SK-N-SH treated with all-trans-retinoic acid at 6 μM for 48 hours (cell line): ENCODE results near the gene ZNF283.

Source experiments
- ATAC-seq: fragments of 200-7000 bp; cut with Tn5 transposase; 3 replicates; pipeline ENCODE4 v1.9.1; 2020; ENCODE audit warnings: mild to moderate bottlenecking, moderate library complexity
- ARNTL ChIP-seq: fragments of 450-650 bp; formaldehyde crosslinking; IDR thresholded peaks from 2 replicates; pipeline ENCODE4 v1.5.0; 2020; ENCODE audit warnings: low read depth, mild to moderate bottlenecking, moderate library complexity, borderline replicate concordance
- BACH2 ChIP-seq: fragments of 250-450 bp; sonication (Bioruptor Pico); IDR thresholded peaks from 2 replicates; pipeline ENCODE4 v1.9.0; 2021; ENCODE audit warnings: mild to moderate bottlenecking, borderline replicate concordance
- CSDC2 ChIP-seq: fragments of 250-450 bp; sonication (Bioruptor Pico); IDR thresholded peaks from 2 replicates; pipeline ENCODE4 v1.5.0; 2020; ENCODE audit warnings: mild to moderate bottlenecking, moderate library complexity
- ESRRG ChIP-seq: fragments of 250-450 bp; sonication (Bioruptor Pico); IDR thresholded peaks from 2 replicates; pipeline ENCODE4 v1.6.1; 2021; ENCODE audit warnings: mild to moderate bottlenecking
- ISL1 ChIP-seq: fragments of 250-450 bp; sonication (Bioruptor Pico); IDR thresholded peaks from 2 replicates; pipeline ENCODE4 v2.1.2; 2022; ENCODE audit warnings: mild to moderate bottlenecking, moderate library complexity
- OSR1 ChIP-seq: fragments of 250-450 bp; sonication (Bioruptor Pico); IDR thresholded peaks from 2 replicates; pipeline ENCODE4 v1.8.0; 2022; ENCODE audit warnings: moderate library complexity, mild to moderate bottlenecking, inconsistent platforms
- PPARA ChIP-seq: fragments of 250-450 bp; sonication (Bioruptor Pico); IDR thresholded peaks from 2 replicates; pipeline ENCODE4 v1.5.0; 2020; ENCODE audit warnings: mild to moderate bottlenecking, borderline replicate concordance
- RARB ChIP-seq: fragments of 250-450 bp; sonication (Bioruptor Pico); IDR thresholded peaks from 2 replicates; pipeline ENCODE4 v1.8.0; 2021; ENCODE audit warnings: mild to moderate bottlenecking, moderate library complexity
- SNAI2 ChIP-seq: fragments of 250-450 bp; sonication (Bioruptor Pico); IDR thresholded peaks from 2 replicates; pipeline ENCODE4 v1.5.0; 2020; ENCODE audit warnings: mild to moderate bottlenecking, moderate library complexity
- TCF4 ChIP-seq: fragments of 250-450 bp; sonication (Bioruptor Pico); IDR thresholded peaks from 2 replicates; pipeline ENCODE4 v1.8.0; 2021; ENCODE audit warnings: mild to moderate bottlenecking, moderate library complexity, borderline replicate concordance
- ZC3H10 ChIP-seq: fragments of 250-450 bp; sonication (Bioruptor Pico); IDR thresholded peaks from 2 replicates; pipeline ENCODE4 v1.5.1; 2021; ENCODE audit warnings: mild to moderate bottlenecking, moderate library complexity
- ZFP3 ChIP-seq: fragments of 250-450 bp; sonication (Bioruptor Pico); IDR thresholded peaks from 2 replicates; pipeline ENCODE4 v1.5.0; 2020; ENCODE audit warnings: mild to moderate bottlenecking, moderate library complexity
- ZFP30 ChIP-seq: fragments of 450-650 bp; formaldehyde crosslinking; IDR thresholded peaks from 2 replicates; pipeline ENCODE4 v1.5.0; 2022; ENCODE audit warnings: mild to moderate bottlenecking, moderate library complexity
- ZNF565 ChIP-seq: fragments of 450-650 bp; formaldehyde crosslinking; conservative IDR thresholded peaks from 2 replicates; pipeline ENCODE4 v1.5.0; 2020; ENCODE audit warnings: low read depth, mild to moderate bottlenecking, moderate library complexity
- ZNF70 ChIP-seq: fragments of 450-650 bp; formaldehyde crosslinking; IDR thresholded peaks from 2 replicates; pipeline ENCODE4 v1.5.0; 2020; ENCODE audit warnings: mild to moderate bottlenecking, moderate library complexity
- ZNF8 ChIP-seq: fragments of 450-650 bp; formaldehyde crosslinking; IDR thresholded peaks from 2 replicates; pipeline ENCODE4 v1.5.0; 2020; ENCODE audit warnings: mild to moderate bottlenecking, moderate library complexity
- TF ChIP-seq, protein P1 (sequence below): fragments of 250-450 bp; sonication (Bioruptor Pico); IDR thresholded peaks from 2 replicates; pipeline ENCODE4 v1.5.1; 2020; ENCODE audit warnings: low read depth, mild to moderate bottlenecking, moderate library complexity
- TF ChIP-seq, protein P2 (sequence below): fragments of 250-450 bp; sonication (Bioruptor Pico); IDR thresholded peaks from 2 replicates; pipeline ENCODE4 v1.8.0; 2020; ENCODE audit warnings: mild to moderate bottlenecking, moderate library complexity, borderline replicate concordance
- TF ChIP-seq, protein P3 (sequence below): fragments of 250-450 bp; sonication (Bioruptor Pico); IDR thresholded peaks from 2 replicates; pipeline ENCODE4 v1.5.0; 2020; ENCODE audit warnings: mild to moderate bottlenecking, moderate library complexity
- TF ChIP-seq, protein P4 (sequence below): fragments of 250-450 bp; sonication (Bioruptor Pico); IDR thresholded peaks from 2 replicates; pipeline ENCODE4 v1.8.0; 2021; ENCODE audit warnings: low read depth, mild to moderate bottlenecking, moderate library complexity, borderline replicate concordance
- TF ChIP-seq, protein P5 (sequence below): fragments of 250-450 bp; sonication (Bioruptor Pico); IDR thresholded peaks from 2 replicates; pipeline ENCODE4 v1.5.1; 2021; ENCODE audit warnings: mild to moderate bottlenecking, moderate library complexity

The ZNF283 gene

DNA sequence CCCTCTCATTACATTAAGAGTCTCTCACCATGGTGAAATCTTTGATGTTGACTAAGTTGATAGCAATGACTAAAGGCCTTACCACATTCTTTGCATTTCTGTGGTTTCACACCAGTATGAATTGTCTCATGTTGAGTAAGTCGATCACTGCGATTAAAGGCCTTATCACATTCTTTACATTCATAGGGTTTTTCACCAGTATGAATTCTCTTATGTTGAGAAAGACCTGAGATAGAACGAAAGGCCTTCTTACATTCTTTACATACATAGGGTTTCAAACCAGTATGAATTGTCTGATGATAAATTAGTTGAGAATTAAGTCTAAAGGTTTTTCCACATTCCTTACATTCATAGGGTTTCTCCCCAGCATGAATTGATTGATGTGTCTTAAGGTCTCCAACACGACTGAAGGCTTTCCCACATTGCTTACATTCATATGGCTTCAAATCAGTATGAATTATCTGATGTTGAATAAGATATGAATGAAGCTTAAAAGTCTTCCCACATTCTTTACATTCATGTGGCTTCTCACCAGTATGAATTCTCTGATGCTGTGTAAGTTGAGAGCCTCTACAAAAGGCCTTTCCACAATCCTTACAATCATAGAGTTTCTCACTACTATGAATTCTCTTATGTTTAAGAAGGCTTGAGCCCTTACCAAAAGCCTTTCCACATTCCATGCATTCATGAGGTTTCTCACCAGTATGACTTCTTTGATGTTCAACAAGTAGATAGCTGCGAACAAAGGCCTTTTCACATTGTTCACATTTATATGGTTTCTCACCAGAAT lies 45.6 kb downstream of the ZNF283 start:
- no peak for ATAC-seq
- TF ChIP-seq, protein P1, sequence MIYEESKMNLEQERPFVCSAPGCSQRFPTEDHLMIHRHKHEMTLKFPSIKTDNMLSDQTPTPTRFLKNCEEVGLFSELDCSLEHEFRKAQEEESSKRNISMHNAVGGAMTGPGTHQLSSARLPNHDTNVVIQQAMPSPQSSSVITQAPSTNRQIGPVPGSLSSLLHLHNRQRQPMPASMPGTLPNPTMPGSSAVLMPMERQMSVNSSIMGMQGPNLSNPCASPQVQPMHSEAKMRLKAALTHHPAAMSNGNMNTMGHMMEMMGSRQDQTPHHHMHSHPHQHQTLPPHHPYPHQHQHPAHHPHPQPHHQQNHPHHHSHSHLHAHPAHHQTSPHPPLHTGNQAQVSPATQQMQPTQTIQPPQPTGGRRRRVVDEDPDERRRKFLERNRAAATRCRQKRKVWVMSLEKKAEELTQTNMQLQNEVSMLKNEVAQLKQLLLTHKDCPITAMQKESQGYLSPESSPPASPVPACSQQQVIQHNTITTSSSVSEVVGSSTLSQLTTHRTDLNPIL (CRISPR knock-in tag) = no peak
- TF ChIP-seq, protein P2, sequence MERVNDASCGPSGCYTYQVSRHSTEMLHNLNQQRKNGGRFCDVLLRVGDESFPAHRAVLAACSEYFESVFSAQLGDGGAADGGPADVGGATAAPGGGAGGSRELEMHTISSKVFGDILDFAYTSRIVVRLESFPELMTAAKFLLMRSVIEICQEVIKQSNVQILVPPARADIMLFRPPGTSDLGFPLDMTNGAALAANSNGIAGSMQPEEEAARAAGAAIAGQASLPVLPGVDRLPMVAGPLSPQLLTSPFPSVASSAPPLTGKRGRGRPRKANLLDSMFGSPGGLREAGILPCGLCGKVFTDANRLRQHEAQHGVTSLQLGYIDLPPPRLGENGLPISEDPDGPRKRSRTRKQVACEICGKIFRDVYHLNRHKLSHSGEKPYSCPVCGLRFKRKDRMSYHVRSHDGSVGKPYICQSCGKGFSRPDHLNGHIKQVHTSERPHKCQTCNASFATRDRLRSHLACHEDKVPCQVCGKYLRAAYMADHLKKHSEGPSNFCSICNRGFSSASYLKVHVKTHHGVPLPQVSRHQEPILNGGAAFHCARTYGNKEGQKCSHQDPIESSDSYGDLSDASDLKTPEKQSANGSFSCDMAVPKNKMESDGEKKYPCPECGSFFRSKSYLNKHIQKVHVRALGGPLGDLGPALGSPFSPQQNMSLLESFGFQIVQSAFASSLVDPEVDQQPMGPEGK = no peak
- TF ChIP-seq, protein P3, sequence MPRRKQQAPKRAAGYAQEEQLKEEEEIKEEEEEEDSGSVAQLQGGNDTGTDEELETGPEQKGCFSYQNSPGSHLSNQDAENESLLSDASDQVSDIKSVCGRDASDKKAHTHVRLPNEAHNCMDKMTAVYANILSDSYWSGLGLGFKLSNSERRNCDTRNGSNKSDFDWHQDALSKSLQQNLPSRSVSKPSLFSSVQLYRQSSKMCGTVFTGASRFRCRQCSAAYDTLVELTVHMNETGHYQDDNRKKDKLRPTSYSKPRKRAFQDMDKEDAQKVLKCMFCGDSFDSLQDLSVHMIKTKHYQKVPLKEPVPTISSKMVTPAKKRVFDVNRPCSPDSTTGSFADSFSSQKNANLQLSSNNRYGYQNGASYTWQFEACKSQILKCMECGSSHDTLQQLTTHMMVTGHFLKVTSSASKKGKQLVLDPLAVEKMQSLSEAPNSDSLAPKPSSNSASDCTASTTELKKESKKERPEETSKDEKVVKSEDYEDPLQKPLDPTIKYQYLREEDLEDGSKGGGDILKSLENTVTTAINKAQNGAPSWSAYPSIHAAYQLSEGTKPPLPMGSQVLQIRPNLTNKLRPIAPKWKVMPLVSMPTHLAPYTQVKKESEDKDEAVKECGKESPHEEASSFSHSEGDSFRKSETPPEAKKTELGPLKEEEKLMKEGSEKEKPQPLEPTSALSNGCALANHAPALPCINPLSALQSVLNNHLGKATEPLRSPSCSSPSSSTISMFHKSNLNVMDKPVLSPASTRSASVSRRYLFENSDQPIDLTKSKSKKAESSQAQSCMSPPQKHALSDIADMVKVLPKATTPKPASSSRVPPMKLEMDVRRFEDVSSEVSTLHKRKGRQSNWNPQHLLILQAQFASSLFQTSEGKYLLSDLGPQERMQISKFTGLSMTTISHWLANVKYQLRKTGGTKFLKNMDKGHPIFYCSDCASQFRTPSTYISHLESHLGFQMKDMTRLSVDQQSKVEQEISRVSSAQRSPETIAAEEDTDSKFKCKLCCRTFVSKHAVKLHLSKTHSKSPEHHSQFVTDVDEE (CRISPR knock-in tag) = no peak
- TF ChIP-seq ESRRG (CRISPR knock-in tag) = no peak
- TF ChIP-seq TCF4 (CRISPR knock-in tag) = no peak
- no peak for TF ChIP-seq ZNF70 (CRISPR knock-in tag)
- TF ChIP-seq, protein P4, sequence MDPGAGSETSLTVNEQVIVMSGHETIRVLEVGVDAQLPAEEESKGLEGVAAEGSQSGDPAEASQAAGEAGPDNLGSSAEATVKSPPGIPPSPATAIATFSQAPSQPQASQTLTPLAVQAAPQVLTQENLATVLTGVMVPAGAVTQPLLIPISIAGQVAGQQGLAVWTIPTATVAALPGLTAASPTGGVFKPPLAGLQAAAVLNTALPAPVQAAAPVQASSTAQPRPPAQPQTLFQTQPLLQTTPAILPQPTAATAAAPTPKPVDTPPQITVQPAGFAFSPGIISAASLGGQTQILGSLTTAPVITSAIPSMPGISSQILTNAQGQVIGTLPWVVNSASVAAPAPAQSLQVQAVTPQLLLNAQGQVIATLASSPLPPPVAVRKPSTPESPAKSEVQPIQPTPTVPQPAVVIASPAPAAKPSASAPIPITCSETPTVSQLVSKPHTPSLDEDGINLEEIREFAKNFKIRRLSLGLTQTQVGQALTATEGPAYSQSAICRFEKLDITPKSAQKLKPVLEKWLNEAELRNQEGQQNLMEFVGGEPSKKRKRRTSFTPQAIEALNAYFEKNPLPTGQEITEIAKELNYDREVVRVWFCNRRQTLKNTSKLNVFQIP (CRISPR knock-in tag) = no peak
- no peak for TF ChIP-seq RARB (CRISPR knock-in tag)
- TF ChIP-seq ZNF565 (CRISPR knock-in tag) = no peak
- no peak for TF ChIP-seq ZFP3
- TF ChIP-seq CSDC2 (CRISPR knock-in tag) = no peak
- TF ChIP-seq ISL1 = no peak
- no peak for TF ChIP-seq ZNF8 (CRISPR knock-in tag)
- no peak for TF ChIP-seq BACH2 (CRISPR knock-in tag)
- TF ChIP-seq OSR1 (CRISPR knock-in tag) = no peak

DNA sequence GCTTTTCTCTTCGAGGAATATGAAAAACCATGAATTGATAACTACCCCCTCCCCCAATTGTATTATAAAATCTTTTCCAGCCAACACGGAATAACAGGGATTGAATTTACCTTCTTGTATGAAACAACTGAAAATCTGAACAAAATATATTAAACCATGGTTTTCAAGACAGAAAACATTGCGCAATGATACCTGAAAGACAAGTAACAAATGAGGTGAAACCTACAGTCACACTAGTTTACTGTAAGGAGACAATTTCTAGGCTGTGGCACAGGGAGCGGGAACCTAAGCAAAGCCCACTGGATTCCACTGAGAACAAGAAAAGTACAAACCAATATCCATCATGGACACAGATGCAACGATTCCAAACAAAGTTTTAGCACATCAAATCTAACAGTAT lies 53.4 kb downstream of the ZNF283 start:
- TF ChIP-seq, protein P1 (CRISPR knock-in tag) = no peak
- TF ChIP-seq ZNF8 (CRISPR knock-in tag) = no peak
- TF ChIP-seq ZFP30 (CRISPR knock-in tag) = no peak
- no peak for TF ChIP-seq ESRRG (CRISPR knock-in tag)
- TF ChIP-seq ISL1 = no peak
- TF ChIP-seq, protein P5, sequence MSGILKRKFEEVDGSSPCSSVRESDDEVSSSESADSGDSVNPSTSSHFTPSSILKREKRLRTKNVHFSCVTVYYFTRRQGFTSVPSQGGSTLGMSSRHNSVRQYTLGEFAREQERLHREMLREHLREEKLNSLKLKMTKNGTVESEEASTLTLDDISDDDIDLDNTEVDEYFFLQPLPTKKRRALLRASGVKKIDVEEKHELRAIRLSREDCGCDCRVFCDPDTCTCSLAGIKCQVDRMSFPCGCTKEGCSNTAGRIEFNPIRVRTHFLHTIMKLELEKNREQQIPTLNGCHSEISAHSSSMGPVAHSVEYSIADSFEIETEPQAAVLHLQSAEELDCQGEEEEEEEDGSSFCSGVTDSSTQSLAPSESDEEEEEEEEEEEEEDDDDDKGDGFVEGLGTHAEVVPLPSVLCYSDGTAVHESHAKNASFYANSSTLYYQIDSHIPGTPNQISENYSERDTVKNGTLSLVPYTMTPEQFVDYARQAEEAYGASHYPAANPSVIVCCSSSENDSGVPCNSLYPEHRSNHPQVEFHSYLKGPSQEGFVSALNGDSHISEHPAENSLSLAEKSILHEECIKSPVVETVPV = no peak
- TF ChIP-seq CSDC2 (CRISPR knock-in tag) = no peak
- TF ChIP-seq ZC3H10 (CRISPR knock-in tag) = no peak
- no peak for TF ChIP-seq ARNTL (CRISPR knock-in tag)
- TF ChIP-seq PPARA (CRISPR knock-in tag) = no peak
- no peak for TF ChIP-seq SNAI2 (CRISPR knock-in tag)
- TF ChIP-seq, all 23 proteins: peak for 0
- no peak for ATAC-seq
